Trophoblast cell (in vitro differentiated cells and primary cell): ENCODE data around the gene C19orf12.
A peak's percentile ranks its signal among the peaks of the same experiment; 100 is the strongest.

ENCODE experiments used
- DNase-seq, 2 donors: peaks; one replicate each; pipeline ENCODE4 v3.0.0-alpha.2; 2016
- H2AFZ ChIP-seq: 2 replicates; pipeline ENCODE4 v1.6.1; 2013; ENCODE audit warnings: low read length, moderate library complexity, mild to moderate bottlenecking; ENCODE audit not compliant: insufficient read depth, poor library complexity
- H2AK5ac ChIP-seq: 2 replicates; pipeline ENCODE4 v1.6.1; 2013; ENCODE audit warnings: mild to moderate bottlenecking, low read length
- H2BK120ac ChIP-seq: 2 replicates; pipeline ENCODE4 v1.6.1; 2013; ENCODE audit warnings: low read length, mild to moderate bottlenecking, moderate library complexity; ENCODE audit not compliant: insufficient read depth, poor library complexity
- H2BK12ac ChIP-seq: 2 replicates; pipeline ENCODE4 v1.6.1; 2013; ENCODE audit warnings: mild to moderate bottlenecking, low read length, moderate library complexity
- H2BK5ac ChIP-seq: 2 replicates; pipeline ENCODE4 v1.6.1; 2013; ENCODE audit warnings: low read length, low read depth, moderate library complexity, mild to moderate bottlenecking; ENCODE audit not compliant: poor library complexity
- H3K14ac ChIP-seq: 2 replicates; pipeline ENCODE4 v1.6.1; 2013; ENCODE audit warnings: mild to moderate bottlenecking, low read length
- H3K18ac ChIP-seq: 2 replicates; pipeline ENCODE4 v1.6.1; 2013; ENCODE audit warnings: mild to moderate bottlenecking, low read length
- H3K23ac ChIP-seq: 2 replicates; pipeline ENCODE4 v1.6.1; 2013; ENCODE audit warnings: low read length
- H3K27ac ChIP-seq: 2 replicates; pipeline ENCODE4 v1.5.1; 2013; ENCODE audit warnings: low read depth, mild to moderate bottlenecking, inconsistent platforms, low read length, moderate library complexity
- H3K27me3 ChIP-seq: 2 replicates; pipeline ENCODE4 v1.6.1; 2013; ENCODE audit warnings: inconsistent platforms, mild to moderate bottlenecking, low read length, moderate library complexity; ENCODE audit not compliant: insufficient read depth
- H3K36me3 ChIP-seq, 2 experiments: 1 replicate in 1 of 2; 2 replicates in 1 of 2; pipeline ENCODE4 v1.6.1; 2013; ENCODE audit warnings: low read length in 2 of 2, mild to moderate bottlenecking in 2 of 2, moderate library complexity in 1 of 2; ENCODE audit not compliant: insufficient read depth in 2 of 2, control insufficient read depth in 1 of 2
- H3K4ac ChIP-seq: 2 replicates; pipeline ENCODE4 v1.6.1; 2013; ENCODE audit warnings: low read depth, mild to moderate bottlenecking, low read length, moderate library complexity
- H3K4me1 ChIP-seq, 2 experiments: 1 replicate in 1 of 2; 2 replicates in 1 of 2; pipeline ENCODE4 v1.6.1; 2013; ENCODE audit warnings: low read length in 2 of 2, mild to moderate bottlenecking in 2 of 2, moderate library complexity in 1 of 2; ENCODE audit not compliant: insufficient read depth in 2 of 2, control insufficient read depth in 1 of 2
- H3K4me2 ChIP-seq: 2 replicates; pipeline ENCODE4 v1.6.1; 2013; ENCODE audit warnings: inconsistent platforms, mild to moderate bottlenecking, low read length, moderate library complexity
- H3K4me3 ChIP-seq: 2 replicates; pipeline ENCODE4 v1.5.1; 2013; ENCODE audit warnings: mild to moderate bottlenecking, low read depth, low read length, inconsistent platforms
- H3K79me1 ChIP-seq: one replicate; pipeline ENCODE4 v1.6.1; 2013; ENCODE audit warnings: low read length
- H3K79me2 ChIP-seq: 2 replicates; pipeline ENCODE4 v1.6.1; 2013; ENCODE audit warnings: low read length, mild to moderate bottlenecking; ENCODE audit not compliant: control insufficient read depth, insufficient read depth, poor library complexity
- H3K9ac ChIP-seq: 2 replicates; pipeline ENCODE4 v1.6.1; 2013; ENCODE audit warnings: mild to moderate bottlenecking, low read length
- H3K9me3 ChIP-seq: 2 replicates; pipeline ENCODE4 v1.6.1; 2013; ENCODE audit warnings: low read depth, mild to moderate bottlenecking, control low read depth, inconsistent platforms, low read length; ENCODE audit not compliant: insufficient read depth
- H4K12ac ChIP-seq: 2 replicates; pipeline ENCODE4 v1.6.1; 2013; ENCODE audit warnings: low read depth, mild to moderate bottlenecking, low read length, moderate library complexity
- H4K8ac ChIP-seq: 2 replicates; pipeline ENCODE4 v1.6.1; 2013; ENCODE audit warnings: low read depth, mild to moderate bottlenecking, low read length, moderate library complexity
- H4K91ac ChIP-seq: one replicate; pipeline ENCODE4 v1.6.1; 2013; ENCODE audit warnings: low read depth, mild to moderate bottlenecking, low read length, moderate library complexity
- WGBS: extraction: QIAGEN DNeasy Blood & Tissue Kit; methylation state at CpG from one replicate; pipeline ENCODE4 v1.1.7; 2013; ENCODE audit warnings: missing lambda C conversion rate; ENCODE audit not compliant: insufficient read length, insufficient coverage; ENCODE audit errors: extremely low coverage; 5-methylcytosine and 5-hydroxymethylcytosine counted together

The C19orf12 gene

GRCh38 chr19:29664753-29665214 lies 50.3 kb downstream of the C19orf12 start:
- H3K36me3 ChIP-seq = no peaks in the 10 kb centered on the region
- no peak overlapping the region for H2BK120ac ChIP-seq
- no peak overlapping the region for H2AK5ac ChIP-seq
- H2BK5ac ChIP-seq = no peak overlapping the region
- no peaks in the 10 kb centered on the region for H3K27me3 ChIP-seq
- H3K4me1 ChIP-seq = peaks cover 35 to 37% of the 10 kb centered on the region in 2 experiments
- peaks cover 22% of the 10 kb centered on the region for H3K79me1 ChIP-seq
- no peak overlapping the region for H2BK12ac ChIP-seq
- H3K4me2 ChIP-seq = peak overlapping the region; percentile 96
- H3K23ac ChIP-seq = no peak overlapping the region
- H3K4ac ChIP-seq = peak overlapping the region; percentile 50
- no peak overlapping the region for H4K12ac ChIP-seq
- H3K9ac ChIP-seq = no peak overlapping the region
- H2AFZ ChIP-seq = peak overlapping the region; percentile 63
- H3K18ac ChIP-seq = peak overlapping the region; percentile 43
- no peaks in the 10 kb centered on the region for H3K9me3 ChIP-seq
- peak overlapping the region; percentile 19 for H4K91ac ChIP-seq
- peak overlapping the region; percentile 62 for H4K8ac ChIP-seq
- no peak overlapping the region for H3K27ac ChIP-seq
- DNase-seq = no peak
- no CpG with 5 or more reads among the region's 22 CpGs for WGBS
- H3K79me2 ChIP-seq = peaks cover 10% of the 10 kb centered on the region
- no peak overlapping the region for H3K14ac ChIP-seq
- H3K4me3 ChIP-seq = peak overlapping the region; percentile 68

- H3K9ac ChIP-seq = no peak overlapping the region
- H3K27ac ChIP-seq = peak overlapping the region; percentile 23
- no peaks in the 10 kb centered on the region for H3K27me3 ChIP-seq
- H3K4me1 ChIP-seq = peaks cover 35 to 37% of the 10 kb centered on the region in 2 experiments
- H2AFZ ChIP-seq = no peak overlapping the region
- H2AK5ac ChIP-seq = peak overlapping the region; percentile 13
- no CpG with 5 or more reads among the region's 19 CpGs for WGBS
- peak; percentile 89 to 90 for DNase-seq
- H3K79me2 ChIP-seq = peaks cover 10% of the 10 kb centered on the region
- H3K9me3 ChIP-seq = no peaks in the 10 kb centered on the region
- H3K14ac ChIP-seq = peak overlapping the region; percentile 61
- no peak overlapping the region for H3K23ac ChIP-seq
- no peak overlapping the region for H3K4me3 ChIP-seq
- H4K91ac ChIP-seq = peak overlapping the region; percentile 70
- H3K4ac ChIP-seq = no peak overlapping the region
- peak overlapping the region; percentile 96 for H3K4me2 ChIP-seq
- peaks cover 19% of the 10 kb centered on the region for H3K79me1 ChIP-seq
- peak overlapping the region; percentile 30 for H3K18ac ChIP-seq
- no peak overlapping the region for H4K12ac ChIP-seq
- H2BK12ac ChIP-seq = peak overlapping the region; percentile 41
- no peak overlapping the region for H4K8ac ChIP-seq
- H3K36me3 ChIP-seq = no peaks in the 10 kb centered on the region
- peak overlapping the region; percentile 49 for H2BK5ac ChIP-seq
- peak overlapping the region; percentile 10 for H2BK120ac ChIP-seq
Measured at GRCh38 chr19:29663861-29664752, 51.0 kb downstream of the C19orf12 start.

- peak overlapping the region; percentile 42 for H4K8ac ChIP-seq
- H2BK5ac ChIP-seq = peak overlapping the region; percentile 21
- peak overlapping the region; percentile 23 for H3K27ac ChIP-seq
- H2BK12ac ChIP-seq = peak overlapping the region; percentile 44
- no peak overlapping the region for H3K9ac ChIP-seq
- H3K4ac ChIP-seq = peak overlapping the region; percentile 13
- peak overlapping the region; percentile 49 for H3K14ac ChIP-seq
- peak overlapping the region; percentile 23 for H2AK5ac ChIP-seq
- no peak overlapping the region for H3K4me3 ChIP-seq
- H3K18ac ChIP-seq = peak overlapping the region; percentile 32
- H3K36me3 ChIP-seq = no peaks in the 10 kb centered on the region
- peaks cover 35 to 36% of the 10 kb centered on the region in 2 experiments for H3K4me1 ChIP-seq
- H3K27me3 ChIP-seq = no peaks in the 10 kb centered on the region
- no peak overlapping the region for H3K4me2 ChIP-seq
- peaks cover 19% of the 10 kb centered on the region for H3K79me1 ChIP-seq
- peak; percentile 68 to 86 for DNase-seq
- H3K79me2 ChIP-seq = peaks cover 8% of the 10 kb centered on the region
- no peak overlapping the region for H3K23ac ChIP-seq
- no peak overlapping the region for H4K12ac ChIP-seq
- peak overlapping the region; percentile 17 for H2AFZ ChIP-seq
- peak overlapping the region; percentile 56 for H2BK120ac ChIP-seq
- no peaks in the 10 kb centered on the region for H3K9me3 ChIP-seq
- no CpG with 5 or more reads among the region's 17 CpGs for WGBS
- peak overlapping the region; percentile 60 for H4K91ac ChIP-seq
Measured at GRCh38 chr19:29662604-29663404, 52.3 kb downstream of the C19orf12 start.

GRCh38 chr19:29662278-29662603 lies 52.8 kb downstream of the C19orf12 start:
- H3K4me1 ChIP-seq = peaks cover 34 to 36% of the 10 kb centered on the region in 2 experiments
- H2AFZ ChIP-seq = no peak overlapping the region
- no peak overlapping the region for H3K23ac ChIP-seq
- no CpG with 5 or more reads among the region's 1 CpG for WGBS
- no peak overlapping the region for H3K4me2 ChIP-seq
- no peak overlapping the region for H3K14ac ChIP-seq
- no peak overlapping the region for H4K8ac ChIP-seq
- no peak overlapping the region for H3K4me3 ChIP-seq
- no peak overlapping the region for H2AK5ac ChIP-seq
- H3K9ac ChIP-seq = no peak overlapping the region
- DNase-seq = no peak
- no peak overlapping the region for H2BK12ac ChIP-seq
- no peaks in the 10 kb centered on the region for H3K36me3 ChIP-seq
- H4K91ac ChIP-seq = no peak overlapping the region
- peak overlapping the region; percentile 23 for H3K27ac ChIP-seq
- no peak overlapping the region for H4K12ac ChIP-seq
- H3K18ac ChIP-seq = no peak overlapping the region
- H3K27me3 ChIP-seq = no peaks in the 10 kb centered on the region
- H3K4ac ChIP-seq = no peak overlapping the region
- peaks cover 19% of the 10 kb centered on the region for H3K79me1 ChIP-seq
- H3K79me2 ChIP-seq = peaks cover 8% of the 10 kb centered on the region
- H3K9me3 ChIP-seq = no peaks in the 10 kb centered on the region
- H2BK5ac ChIP-seq = no peak overlapping the region
- H2BK120ac ChIP-seq = no peak overlapping the region
